Epithelial cell of proximal tubule (primary cell): ENCODE data around the gene DNAAF9. TPM values are rescaled to one million over a fixed set of nuclear protein-coding genes. Genes with fewer than 3 reads are reported as not detected.
A peak's percentile ranks its signal among the peaks of the same experiment; 100 is the strongest.

Source experiments
- DNase-seq: peaks from one replicate; pipeline ENCODE4 v3.0.0-alpha.2; 2011; ENCODE audit warnings: low read depth
- H3K4me3 ChIP-seq: 2 replicates; pipeline ENCODE4 v1.5.1; 2011; ENCODE audit warnings: low read depth, mild to moderate bottlenecking, low read length
- total RNA-seq: library from RNA; depleted of rRNA; stranded (reverse); fragments of >200 nt; gene quantifications from 2 replicates; pipeline ENCODE4 v1.2.3, GENCODE V29; 2015
- TF ChIP-seq, protein P1 (sequence below): conservative IDR thresholded peaks from 2 replicates; pipeline ENCODE4 v1.5.1; 2012; ENCODE audit warnings: low read depth, mild to moderate bottlenecking, low read length

DNAAF9 gene
- 3.5 and 7.7 TPM in 2 replicates for total RNA-seq

DNA sequence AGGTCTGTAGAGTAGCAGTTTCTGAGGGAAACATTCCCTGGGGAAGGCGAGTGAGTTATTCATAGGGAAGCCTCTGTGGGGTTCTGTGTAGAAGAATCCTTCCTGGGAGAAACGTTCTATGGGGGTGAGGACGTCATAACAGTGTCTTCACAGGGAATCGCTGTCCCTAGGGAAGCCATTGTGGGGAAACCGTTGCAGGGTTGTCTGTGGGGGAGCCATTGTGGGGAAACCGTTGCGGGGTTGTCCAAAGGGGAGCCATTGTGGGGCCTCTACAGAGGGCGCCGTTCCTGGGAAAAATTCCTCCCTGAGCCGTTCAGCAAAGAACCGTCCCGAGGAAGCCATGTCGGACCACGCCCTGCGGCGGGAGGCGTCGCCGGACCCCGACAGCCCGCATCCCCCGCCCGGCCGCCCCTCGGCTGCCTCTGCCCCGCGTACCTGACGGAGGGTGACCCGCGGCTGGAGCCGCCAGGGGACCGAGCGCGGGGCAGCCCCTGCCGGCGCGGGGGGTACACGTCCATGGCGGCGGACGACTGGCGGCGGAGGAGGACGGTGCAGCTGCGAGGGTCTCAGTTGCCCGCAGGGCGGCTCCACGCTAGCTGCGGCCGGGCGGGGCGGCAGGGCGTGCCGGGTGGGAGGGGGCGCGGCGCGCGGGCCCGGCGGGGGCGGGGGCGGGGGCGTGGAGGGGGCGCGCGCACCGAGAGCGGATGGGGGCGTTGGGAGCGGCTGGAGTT is at the start of gene DNAAF9:
TSS of gene DNAAF9 (minus strand) at position 630 of the 731 bp plus-strand sequence. CDS start at position 518, 112 bp downstream.
- DNase-seq = no peak
- peak within 1 kb of the TSS; percentile 81 for H3K4me3 ChIP-seq
- TF ChIP-seq, protein P1, sequence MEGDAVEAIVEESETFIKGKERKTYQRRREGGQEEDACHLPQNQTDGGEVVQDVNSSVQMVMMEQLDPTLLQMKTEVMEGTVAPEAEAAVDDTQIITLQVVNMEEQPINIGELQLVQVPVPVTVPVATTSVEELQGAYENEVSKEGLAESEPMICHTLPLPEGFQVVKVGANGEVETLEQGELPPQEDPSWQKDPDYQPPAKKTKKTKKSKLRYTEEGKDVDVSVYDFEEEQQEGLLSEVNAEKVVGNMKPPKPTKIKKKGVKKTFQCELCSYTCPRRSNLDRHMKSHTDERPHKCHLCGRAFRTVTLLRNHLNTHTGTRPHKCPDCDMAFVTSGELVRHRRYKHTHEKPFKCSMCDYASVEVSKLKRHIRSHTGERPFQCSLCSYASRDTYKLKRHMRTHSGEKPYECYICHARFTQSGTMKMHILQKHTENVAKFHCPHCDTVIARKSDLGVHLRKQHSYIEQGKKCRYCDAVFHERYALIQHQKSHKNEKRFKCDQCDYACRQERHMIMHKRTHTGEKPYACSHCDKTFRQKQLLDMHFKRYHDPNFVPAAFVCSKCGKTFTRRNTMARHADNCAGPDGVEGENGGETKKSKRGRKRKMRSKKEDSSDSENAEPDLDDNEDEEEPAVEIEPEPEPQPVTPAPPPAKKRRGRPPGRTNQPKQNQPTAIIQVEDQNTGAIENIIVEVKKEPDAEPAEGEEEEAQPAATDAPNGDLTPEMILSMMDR = peak; percentile 38

- TF ChIP-seq, protein P1 = no peak
- no peak for DNase-seq
- H3K4me3 ChIP-seq = no peak overlapping the region
Measured at GRCh38 chr20:3456648-3457047, 49.2 kb upstream of the DNAAF9 start.

GRCh38 chr20:3454831-3455230 is 47.4 kb upstream of the DNAAF9 start:
- no peak for DNase-seq
- no peak overlapping the region for H3K4me3 ChIP-seq
- TF ChIP-seq, protein P1 = no peak

- DNase-seq = no peak
- TF ChIP-seq, protein P1 = no peak
- no peak overlapping the region for H3K4me3 ChIP-seq
Measured at GRCh38 chr20:3452690-3453089, 45.2 kb upstream of the DNAAF9 start.

GRCh38 chr20:3452136-3452535 is 44.7 kb upstream of the DNAAF9 start:
- TF ChIP-seq, protein P1 = no peak
- no peak for DNase-seq
- H3K4me3 ChIP-seq = no peak overlapping the region

GRCh38 chr20:3449319-3449718 is 41.9 kb upstream of the DNAAF9 start:
- DNase-seq = no peak
- TF ChIP-seq, protein P1 = no peak
- H3K4me3 ChIP-seq = no peak overlapping the region

DNA sequence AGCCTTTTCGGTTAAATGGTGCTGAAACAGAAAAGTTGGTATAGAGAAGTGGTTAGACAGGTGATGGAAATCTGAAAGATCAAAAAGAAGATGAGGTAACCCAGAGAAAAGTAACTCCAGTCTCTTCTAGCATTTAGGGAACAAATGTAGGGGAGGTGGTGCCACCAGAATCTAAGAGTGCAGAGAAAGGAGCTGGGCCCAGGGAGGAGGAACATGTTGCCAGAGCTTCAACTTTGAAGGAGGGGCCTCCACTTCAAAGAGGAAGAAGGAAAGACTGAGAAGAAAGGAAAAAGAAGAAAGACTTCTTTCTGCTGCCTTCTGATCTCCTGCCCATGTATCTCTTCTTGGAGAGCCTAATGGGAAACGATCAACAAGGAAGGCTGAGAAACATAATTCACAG is 39.9 kb upstream of the DNAAF9 start:
- no peak overlapping the region for H3K4me3 ChIP-seq
- no peak for DNase-seq
- TF ChIP-seq, protein P1 = no peak
